ENCODE measurements around the gene SAG.

GRCh38 chr2:233381638-233381995 lies 74.0 kb downstream of the SAG start:
- no peak for TF ChIP-seq BMI1 (IDR thresholded peaks at IDR 0.05; ENCODE audit: borderline replicate concordance)
- TF ChIP-seq, protein P1, sequence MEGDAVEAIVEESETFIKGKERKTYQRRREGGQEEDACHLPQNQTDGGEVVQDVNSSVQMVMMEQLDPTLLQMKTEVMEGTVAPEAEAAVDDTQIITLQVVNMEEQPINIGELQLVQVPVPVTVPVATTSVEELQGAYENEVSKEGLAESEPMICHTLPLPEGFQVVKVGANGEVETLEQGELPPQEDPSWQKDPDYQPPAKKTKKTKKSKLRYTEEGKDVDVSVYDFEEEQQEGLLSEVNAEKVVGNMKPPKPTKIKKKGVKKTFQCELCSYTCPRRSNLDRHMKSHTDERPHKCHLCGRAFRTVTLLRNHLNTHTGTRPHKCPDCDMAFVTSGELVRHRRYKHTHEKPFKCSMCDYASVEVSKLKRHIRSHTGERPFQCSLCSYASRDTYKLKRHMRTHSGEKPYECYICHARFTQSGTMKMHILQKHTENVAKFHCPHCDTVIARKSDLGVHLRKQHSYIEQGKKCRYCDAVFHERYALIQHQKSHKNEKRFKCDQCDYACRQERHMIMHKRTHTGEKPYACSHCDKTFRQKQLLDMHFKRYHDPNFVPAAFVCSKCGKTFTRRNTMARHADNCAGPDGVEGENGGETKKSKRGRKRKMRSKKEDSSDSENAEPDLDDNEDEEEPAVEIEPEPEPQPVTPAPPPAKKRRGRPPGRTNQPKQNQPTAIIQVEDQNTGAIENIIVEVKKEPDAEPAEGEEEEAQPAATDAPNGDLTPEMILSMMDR (IDR thresholded peaks at IDR 0.05 in 2 of 3, conservative IDR thresholded peaks at IDR 0.05 in 1 of 3; ENCODE audit: control insufficient read depth in 2 of 3, extremely low read depth in 1 of 3, insufficient read depth in 1 of 3, low read depth in 3 of 3, low read length in 3 of 3): no peak
- no peak for TF ChIP-seq IRF5 (IDR thresholded peaks at IDR 0.05; ENCODE audit: borderline replicate concordance)
- TF ChIP-seq BHLHE40 (IDR thresholded peaks at IDR 0.05; ENCODE audit: borderline replicate concordance in 1 of 2, low read depth in 2 of 2, low read length in 1 of 2): no peak
- TF ChIP-seq ELK1 (IDR thresholded peaks at IDR 0.05; ENCODE audit: low read depth, low read length): no peak
- TF ChIP-seq CHD2 (IDR thresholded peaks at IDR 0.05; ENCODE audit: borderline replicate concordance, low read depth, low read length): no peak
- TF ChIP-seq CBFB (IDR thresholded peaks at IDR 0.05; ENCODE audit: low read depth): no peak
- no peak for TF ChIP-seq ZNF274 (IDR thresholded peaks at IDR 0.05; ENCODE audit: insufficient read depth, insufficient read length)
- no peak for TF ChIP-seq SIN3A (IDR thresholded peaks at IDR 0.05; ENCODE audit: low read depth, low read length)
- TF ChIP-seq SRF (IDR thresholded peaks at IDR 0.05; ENCODE audit: low read depth in 2 of 2, low read length in 2 of 2): no peak
